Suprapubic skin (tissue), 3 donors: Measurements from ENCODE around the gene LMLN.

Source experiments
- POLR2A ChIP-seq, 2 donors: fragments of 450-650 bp; IDR thresholded peaks; one replicate each; pipeline ENCODE4 v1.6.1; 2017; ENCODE audit warnings: antibody characterized with exemption in 2 of 2, mild to moderate bottlenecking in 2 of 2, moderate library complexity in 2 of 2
- TF ChIP-seq, protein P1 (sequence below), 2 donors: fragments of 200-600 bp in 1 of 2; fragments of 450-650 bp in 1 of 2; sonication (generic) in 1 of 2; IDR thresholded peaks; one replicate each; pipeline ENCODE4 v1.5.1; 2016 to 2019; ENCODE audit warnings: antibody characterized with exemption in 2 of 2, mild to moderate bottlenecking in 1 of 2, moderate library complexity in 1 of 2

DNA sequence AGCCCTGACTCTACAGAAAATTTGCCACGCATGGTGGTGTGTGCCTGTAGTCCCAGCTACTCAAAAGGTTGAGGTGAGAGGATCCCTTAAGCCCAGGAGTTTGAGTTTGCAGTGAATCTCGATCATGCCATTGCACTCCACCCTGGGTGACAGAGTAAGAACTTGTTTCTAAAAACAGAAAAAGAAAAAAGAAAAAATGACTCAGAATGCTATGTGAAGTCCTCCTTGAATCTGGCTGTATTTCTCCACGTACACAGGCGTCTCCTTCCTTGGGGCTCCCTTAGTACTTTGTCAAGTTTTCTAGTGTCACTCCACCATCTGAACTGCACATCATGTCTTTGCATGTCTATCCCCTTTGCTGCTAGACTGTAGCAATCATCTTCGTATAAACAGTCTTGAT is 104.4 kb downstream of the LMLN start:
- TF ChIP-seq, protein P1, sequence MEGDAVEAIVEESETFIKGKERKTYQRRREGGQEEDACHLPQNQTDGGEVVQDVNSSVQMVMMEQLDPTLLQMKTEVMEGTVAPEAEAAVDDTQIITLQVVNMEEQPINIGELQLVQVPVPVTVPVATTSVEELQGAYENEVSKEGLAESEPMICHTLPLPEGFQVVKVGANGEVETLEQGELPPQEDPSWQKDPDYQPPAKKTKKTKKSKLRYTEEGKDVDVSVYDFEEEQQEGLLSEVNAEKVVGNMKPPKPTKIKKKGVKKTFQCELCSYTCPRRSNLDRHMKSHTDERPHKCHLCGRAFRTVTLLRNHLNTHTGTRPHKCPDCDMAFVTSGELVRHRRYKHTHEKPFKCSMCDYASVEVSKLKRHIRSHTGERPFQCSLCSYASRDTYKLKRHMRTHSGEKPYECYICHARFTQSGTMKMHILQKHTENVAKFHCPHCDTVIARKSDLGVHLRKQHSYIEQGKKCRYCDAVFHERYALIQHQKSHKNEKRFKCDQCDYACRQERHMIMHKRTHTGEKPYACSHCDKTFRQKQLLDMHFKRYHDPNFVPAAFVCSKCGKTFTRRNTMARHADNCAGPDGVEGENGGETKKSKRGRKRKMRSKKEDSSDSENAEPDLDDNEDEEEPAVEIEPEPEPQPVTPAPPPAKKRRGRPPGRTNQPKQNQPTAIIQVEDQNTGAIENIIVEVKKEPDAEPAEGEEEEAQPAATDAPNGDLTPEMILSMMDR (IDR thresholded peaks at IDR 0.05): no peak
- no peak for TF ChIP-seq POLR2A (IDR thresholded peaks at IDR 0.05)
